OCI-LY7 (cell line): ENCODE results near the gene SHROOM3.

Experiments used
- EZH2phosphoT487 ChIP-seq: fragments of 200-600 bp; sonication (generic); IDR thresholded peaks from 2 replicates; pipeline ENCODE4 v1.6.1; 2018; ENCODE audit warnings: low read depth, borderline replicate concordance, mild to moderate bottlenecking, mixed run types, antibody characterized with exemption, low read length, moderate library complexity, mixed read lengths
- TF ChIP-seq, protein P1 (sequence below): fragments of 200-600 bp; sonication (generic); conservative IDR thresholded peaks from 2 replicates; pipeline ENCODE4 v1.5.1; 2014; ENCODE audit warnings: mild to moderate bottlenecking, antibody characterized with exemption, low read length, moderate library complexity, mixed read lengths

- TF ChIP-seq, protein P1, sequence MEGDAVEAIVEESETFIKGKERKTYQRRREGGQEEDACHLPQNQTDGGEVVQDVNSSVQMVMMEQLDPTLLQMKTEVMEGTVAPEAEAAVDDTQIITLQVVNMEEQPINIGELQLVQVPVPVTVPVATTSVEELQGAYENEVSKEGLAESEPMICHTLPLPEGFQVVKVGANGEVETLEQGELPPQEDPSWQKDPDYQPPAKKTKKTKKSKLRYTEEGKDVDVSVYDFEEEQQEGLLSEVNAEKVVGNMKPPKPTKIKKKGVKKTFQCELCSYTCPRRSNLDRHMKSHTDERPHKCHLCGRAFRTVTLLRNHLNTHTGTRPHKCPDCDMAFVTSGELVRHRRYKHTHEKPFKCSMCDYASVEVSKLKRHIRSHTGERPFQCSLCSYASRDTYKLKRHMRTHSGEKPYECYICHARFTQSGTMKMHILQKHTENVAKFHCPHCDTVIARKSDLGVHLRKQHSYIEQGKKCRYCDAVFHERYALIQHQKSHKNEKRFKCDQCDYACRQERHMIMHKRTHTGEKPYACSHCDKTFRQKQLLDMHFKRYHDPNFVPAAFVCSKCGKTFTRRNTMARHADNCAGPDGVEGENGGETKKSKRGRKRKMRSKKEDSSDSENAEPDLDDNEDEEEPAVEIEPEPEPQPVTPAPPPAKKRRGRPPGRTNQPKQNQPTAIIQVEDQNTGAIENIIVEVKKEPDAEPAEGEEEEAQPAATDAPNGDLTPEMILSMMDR = no peak
- TF ChIP-seq EZH2phosphoT487 = no peak
These were observed 143.1 kb downstream of the SHROOM3 start for GRCh38 chr4:76578002-76578560.
